ENCODE measurements around the gene HUS1B. TPM values are rescaled to one million over a fixed set of nuclear protein-coding genes. Genes with fewer than 3 reads are reported as not detected.

Gene HUS1B
- not detected in 2 replicates for polyA plus RNA-seq

DNA sequence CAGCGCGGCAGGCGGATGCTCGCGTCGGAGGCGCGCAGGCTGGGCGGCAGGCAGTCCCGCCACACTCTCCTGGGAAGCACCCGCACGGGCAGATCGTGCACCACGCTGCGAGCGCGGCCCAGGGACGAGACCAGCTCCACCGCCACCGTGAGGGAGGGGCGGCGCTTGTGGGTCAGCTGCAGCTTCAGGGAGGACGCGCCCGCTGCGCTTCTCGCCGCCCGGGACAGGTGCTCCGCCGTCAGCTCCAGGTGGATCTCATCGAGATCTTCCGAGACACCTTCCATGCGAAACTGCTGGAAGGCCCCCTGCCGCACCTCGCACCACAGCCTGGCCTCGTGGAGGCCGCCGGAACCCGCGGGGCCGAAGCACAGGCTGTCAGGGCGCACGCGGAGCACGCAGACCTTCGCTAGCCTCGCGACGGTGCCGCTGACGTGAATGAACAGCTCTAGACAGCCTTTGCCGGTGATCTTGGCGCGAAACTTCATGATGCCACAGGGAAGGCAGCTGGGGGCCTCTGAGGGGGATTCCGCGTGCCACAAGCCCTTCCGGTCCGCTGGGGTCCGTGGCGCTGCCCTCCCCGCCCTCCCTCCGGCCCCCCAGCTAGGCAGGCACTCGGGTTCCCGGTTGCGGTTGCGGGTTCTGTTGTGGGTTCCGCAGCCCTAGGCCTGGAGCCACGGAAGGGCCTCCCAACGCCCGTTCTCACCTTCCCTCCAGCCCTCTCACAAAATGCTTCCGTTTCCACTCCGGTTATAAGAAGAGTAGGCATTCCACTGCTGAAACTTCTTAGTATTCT lies at the start of gene HUS1B:
HUS1B (minus strand) TSS at position 641 of the 793 bp plus-strand sequence; CDS start at position 485, 156 bp downstream.

DNA sequence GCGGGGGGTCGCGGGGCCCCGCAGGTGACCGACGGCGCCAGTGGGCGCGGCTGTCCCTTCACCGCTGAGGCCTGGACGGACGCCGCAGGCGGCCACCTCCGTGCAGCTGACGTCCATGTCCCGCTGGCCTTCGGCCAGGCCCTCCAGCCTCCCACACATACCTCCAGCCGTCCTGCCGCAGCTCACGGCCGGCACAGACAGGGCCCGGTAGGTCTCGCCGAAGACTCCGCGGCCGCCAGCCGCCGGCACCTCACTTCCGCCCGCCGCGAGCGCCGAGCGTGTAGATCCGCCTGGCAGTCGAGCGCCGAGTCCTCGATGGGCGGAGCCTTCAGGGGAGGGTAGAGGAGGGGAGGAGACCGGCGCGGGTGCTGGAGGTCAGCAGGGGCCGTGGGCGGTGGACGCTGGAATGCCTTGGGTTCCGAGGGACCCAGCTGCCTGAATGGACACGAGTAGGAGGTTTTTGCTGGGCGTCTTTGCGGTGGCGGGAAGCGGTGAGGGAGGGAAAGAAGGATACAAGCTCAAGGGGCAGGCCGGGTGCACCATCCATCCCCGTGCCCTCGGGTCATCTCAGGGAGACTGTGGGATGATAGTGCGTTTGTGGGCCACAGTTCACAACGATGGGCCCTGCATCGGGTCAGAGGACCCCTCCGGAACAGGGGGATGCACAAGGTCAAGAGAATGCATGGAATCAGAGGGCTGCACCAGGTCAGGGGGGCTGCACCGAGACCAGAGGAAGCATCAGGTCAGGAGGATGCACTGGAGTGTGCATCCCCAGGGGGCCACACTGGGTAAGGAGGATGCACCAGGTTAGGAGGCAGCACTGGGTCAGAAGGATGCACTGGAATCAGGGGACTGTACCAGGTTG lies 36.2 kb upstream of the HUS1B start, which contains the start of gene EXOC2:
EXOC2 (minus strand) TSS at position 282 of the 865 bp plus-strand sequence. CDS start 55,321 bp downstream, outside the sequence.

Other genes starting within 250 kb of the HUS1B start
- 16.9 and 22.7 TPM in 2 replicates for gene EXOC2, start 36.0 kb upstream of the HUS1B start, polyA plus RNA-seq

Data from Purkinje cell (primary cell).